Neural cell (in vitro differentiated cells): Measurements from ENCODE around the gene CCR5. TPM values are rescaled to one million over a fixed set of nuclear protein-coding genes. Genes with fewer than 3 reads are reported as not detected.

Experiments
- H2AFZ ChIP-seq: fragments of 200-600, 300-800 bp; sonication (generic), shearing (Covaris generic); 2 replicates; pipeline ENCODE4 v1.6.0; 2014; ENCODE audit warnings: low read depth, mild to moderate bottlenecking, antibody characterized with exemption, low read length, moderate library complexity
- H3F3A ChIP-seq: fragments of 200-600 bp; shearing (Covaris generic); 2 replicates; pipeline ENCODE4 v1.6.1; 2016; ENCODE audit warnings: mild to moderate bottlenecking, moderate library complexity, mixed read lengths, antibody characterized with exemption, low read length; ENCODE audit not compliant: insufficient read depth, poor library complexity, severe bottlenecking
- H3K27ac ChIP-seq: fragments of 200-600, 300-800 bp; sonication (generic), shearing (Covaris generic); 2 replicates; pipeline ENCODE4 v1.5.1; 2014; ENCODE audit warnings: mild to moderate bottlenecking, low read length, moderate library complexity
- H3K27me3 ChIP-seq: fragments of 300-800, 200-600 bp; sonication (generic), shearing (Covaris generic); 2 replicates; pipeline ENCODE4 v1.6.0; 2014; ENCODE audit warnings: mild to moderate bottlenecking, low read depth, low read length, moderate library complexity; ENCODE audit not compliant: insufficient read depth
- H3K36me3 ChIP-seq: fragments of 300-800, 200-600 bp; sonication (generic), shearing (Covaris generic); 2 replicates; pipeline ENCODE4 v1.5.1; 2014; ENCODE audit warnings: mild to moderate bottlenecking, antibody characterized with exemption, low read length, moderate library complexity; ENCODE audit not compliant: insufficient read depth
- H3K4me2 ChIP-seq: fragments of 300-800, 200-600 bp; sonication (generic), shearing (Covaris generic); 2 replicates; pipeline ENCODE4 v1.6.0; 2014; ENCODE audit warnings: mild to moderate bottlenecking, low read length
- H3K4me3 ChIP-seq: fragments of 300-800, 200-600 bp; sonication (generic), shearing (Covaris generic); 2 replicates; pipeline ENCODE4 v1.5.1; 2014; ENCODE audit warnings: mild to moderate bottlenecking, low read length, moderate library complexity
- H3K79me2 ChIP-seq: fragments of 200-600 bp; shearing (Covaris generic); replicated peaks from 2 replicates; pipeline ENCODE4 v1.6.0; 2014; ENCODE audit warnings: mild to moderate bottlenecking, low read length, moderate library complexity; ENCODE audit not compliant: insufficient read depth
- H3K9ac ChIP-seq: fragments of 300-800, 200-600 bp; sonication (generic), shearing (Covaris generic); 2 replicates; pipeline ENCODE4 v1.6.1; 2016; ENCODE audit warnings: mild to moderate bottlenecking, low read length, mixed read lengths
- H3K9me2 ChIP-seq: fragments of 200-600 bp; shearing (Covaris generic); 2 replicates; pipeline ENCODE4 v1.6.1; 2016; ENCODE audit warnings: mild to moderate bottlenecking, low read length, mixed read lengths; ENCODE audit not compliant: insufficient read depth
- H3K9me3 ChIP-seq: fragments of 200-600, 300-800 bp; sonication (generic), shearing (Covaris generic); 2 replicates; pipeline ENCODE4 v1.6.1; 2016; ENCODE audit warnings: mild to moderate bottlenecking, mixed run types, low read length, moderate library complexity, mixed read lengths
- H4K20me1 ChIP-seq: fragments of 200-600 bp; shearing (Covaris generic); 2 replicates; pipeline ENCODE4 v1.6.1; 2016; ENCODE audit warnings: mild to moderate bottlenecking, mixed run types; ENCODE audit not compliant: insufficient read depth
- CTCF ChIP-seq: fragments of 450-650 bp; IDR thresholded peaks from 2 replicates; pipeline ENCODE4 v1.5.1; 2014; ENCODE audit warnings: antibody characterized with exemption, mild to moderate bottlenecking, moderate library complexity; ENCODE audit not compliant: poor library complexity, severe bottlenecking
- EP300 ChIP-seq: fragments of 450-650 bp; conservative IDR thresholded peaks from 2 replicates; pipeline ENCODE4 v1.6.1; 2014; ENCODE audit warnings: antibody characterized with exemption, mild to moderate bottlenecking, moderate library complexity; ENCODE audit not compliant: poor library complexity, severe bottlenecking
- EZH2 ChIP-seq: fragments of 200-600, 300-800 bp; shearing (Covaris generic), sonication (generic); IDR thresholded peaks from 2 replicates; pipeline ENCODE4 v1.6.1; 2014; ENCODE audit warnings: antibody characterized with exemption, low read length, borderline replicate concordance, mild to moderate bottlenecking; ENCODE audit not compliant: insufficient read depth, poor library complexity, severe bottlenecking
- MXI1 ChIP-seq: fragments of 450-650 bp; conservative IDR thresholded peaks from 2 replicates; pipeline ENCODE4 v1.6.1; 2014; ENCODE audit warnings: antibody characterized with exemption, mild to moderate bottlenecking; ENCODE audit not compliant: poor library complexity, severe bottlenecking
- POLR2AphosphoS5 ChIP-seq: IDR thresholded peaks from 2 replicates; pipeline ENCODE4 v1.6.1; 2012
- RAD21 ChIP-seq: fragments of 450-650 bp; conservative IDR thresholded peaks from 2 replicates; pipeline ENCODE4 v1.6.1; 2014; ENCODE audit warnings: antibody characterized with exemption, mild to moderate bottlenecking, moderate library complexity
- REST ChIP-seq: IDR thresholded peaks from 2 replicates; pipeline ENCODE4 v1.6.1; 2012; ENCODE audit warnings: borderline replicate concordance
- SMC3 ChIP-seq: fragments of 450-650 bp; conservative IDR thresholded peaks from 2 replicates; pipeline ENCODE4 v1.6.1; 2014; ENCODE audit warnings: antibody characterized with exemption, mild to moderate bottlenecking, moderate library complexity; ENCODE audit not compliant: poor library complexity
- TAF1 ChIP-seq: IDR thresholded peaks from 2 replicates; pipeline ENCODE4 v1.6.1; 2012; ENCODE audit warnings: low read depth
- polyA plus RNA-seq: library from polyadenylated mRNA; depleted of rRNA; stranded (reverse); fragments of >200 nt; gene quantifications from 2 replicates; pipeline ENCODE4 v1.2.3, GENCODE V29; 2014

The CCR5 gene
- polyA plus RNA-seq, 1 donor from 2014 or later, result not detected

- Histone ChIP-seq H3K4me2 (no peak overlapping the region), H3K9me3 (no peaks in the 10 kb centered on the region), H3F3A (no peaks in the 10 kb centered on the region), H3K9ac (no peak overlapping the region), H3K4me3 (no peak overlapping the region), H3K79me2 (no peaks in the 10 kb centered on the region), H4K20me1 (no peaks in the 10 kb centered on the region), H3K36me3 (no peaks in the 10 kb centered on the region), H3K9me2 (no peaks in the 10 kb centered on the region), H3K27me3 (no peaks in the 10 kb centered on the region), H3K27ac (no peak overlapping the region), H2AFZ (no peak overlapping the region)
- TF ChIP-seq RAD21 (no peak), POLR2AphosphoS5 (peak; percentile 32)
Measured at GRCh38 chr3:46407970-46408369, 37.2 kb downstream of the CCR5 start.

GRCh38 chr3:46408853-46409252 lies 38.1 kb downstream of the CCR5 start:
- Histone ChIP-seq H2AFZ (no peak overlapping the region), H3K27ac (no peak overlapping the region), H3K9me2 (no peaks in the 10 kb centered on the region), H3K36me3 (no peaks in the 10 kb centered on the region), H3K4me3 (no peak overlapping the region), H3K27me3 (no peaks in the 10 kb centered on the region), H3K79me2 (no peaks in the 10 kb centered on the region), H4K20me1 (no peaks in the 10 kb centered on the region), H3K4me2 (no peak overlapping the region), H3K9ac (no peak overlapping the region), H3F3A (no peaks in the 10 kb centered on the region), H3K9me3 (no peaks in the 10 kb centered on the region)
- TF ChIP-seq POLR2AphosphoS5, result no peak

GRCh38 chr3:46409739-46410489 lies 39.2 kb downstream of the CCR5 start:
- no peaks in the 10 kb centered on the region for H3K79me2 ChIP-seq
- H3K27me3 ChIP-seq, result no peaks in the 10 kb centered on the region
- no peak overlapping the region for H3K4me3 ChIP-seq
- H3K9ac ChIP-seq, result no peak overlapping the region
- H3K9me3 ChIP-seq, result no peaks in the 10 kb centered on the region
- H3K9me2 ChIP-seq, result no peaks in the 10 kb centered on the region
- TF ChIP-seq POLR2AphosphoS5, result no peak
- no peak for TF ChIP-seq RAD21
- TF ChIP-seq MXI1, result no peak
- no peak for TF ChIP-seq EZH2
- no peak for TF ChIP-seq CTCF
- no peak for TF ChIP-seq TAF1
- no peak for TF ChIP-seq EP300
- no peak for TF ChIP-seq SMC3
- TF ChIP-seq REST, result no peak
- no peaks in the 10 kb centered on the region for H4K20me1 ChIP-seq
- no peak overlapping the region for H2AFZ ChIP-seq
- no peak overlapping the region for H3K4me2 ChIP-seq
- no peak overlapping the region for H3K27ac ChIP-seq
- no peaks in the 10 kb centered on the region for H3K36me3 ChIP-seq
- no peaks in the 10 kb centered on the region for H3F3A ChIP-seq
